ENCODE data around the gene RNF224. TPM values are rescaled to one million over a fixed set of nuclear protein-coding genes. Genes with fewer than 3 reads are reported as not detected.

The RNF224 gene
- total and polyA plus RNA-seq, 2 of the 13 experiments (the other 11 are each of a cell fraction or from before 2014, with no cell fraction given) = 0.09 TPM; not detected in 1

DNA sequence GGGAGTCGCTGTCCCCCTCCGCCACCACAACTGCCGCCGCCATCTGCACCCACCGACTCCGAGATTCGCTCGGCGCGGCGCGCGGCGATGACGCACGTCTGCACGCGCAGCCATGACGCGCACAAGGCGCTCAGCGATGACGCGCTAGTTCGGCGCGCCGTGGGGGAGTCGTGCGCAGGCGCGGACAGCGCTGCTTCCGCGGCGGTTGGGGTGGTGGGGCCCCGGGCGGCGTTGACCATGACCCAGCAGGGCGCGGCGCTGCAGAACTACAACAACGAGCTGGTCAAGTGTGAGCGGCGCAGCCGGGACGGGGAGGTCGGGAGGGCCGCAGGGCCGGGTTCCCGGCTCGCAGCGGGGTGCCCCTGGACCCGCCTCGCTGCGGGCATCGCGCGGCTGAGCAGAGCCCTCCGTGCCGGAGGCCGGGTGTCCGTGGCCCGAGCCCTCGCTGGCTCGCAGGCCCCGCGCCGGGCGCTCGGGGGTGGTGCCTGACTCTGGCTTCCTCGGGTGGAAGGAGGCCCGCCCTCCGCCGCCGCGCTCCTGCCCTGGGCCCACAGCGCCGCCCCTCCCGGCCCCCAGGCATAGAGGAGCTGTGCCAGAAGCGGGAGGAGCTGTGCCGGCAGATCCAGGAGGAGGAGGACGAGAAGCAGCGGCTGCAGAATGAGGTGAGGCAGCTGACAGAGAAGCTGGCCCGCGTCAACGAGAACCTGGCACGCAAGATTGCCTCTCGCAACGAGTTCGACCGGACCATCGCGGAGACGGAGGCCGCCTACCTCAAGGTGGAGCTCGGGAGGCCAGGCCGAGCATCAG lies 38.6 kb upstream of the RNF224 start, which contains the start of the genes ANAPC2 and SSNA1 (continued):
- TF ChIP-seq, protein P1, sequence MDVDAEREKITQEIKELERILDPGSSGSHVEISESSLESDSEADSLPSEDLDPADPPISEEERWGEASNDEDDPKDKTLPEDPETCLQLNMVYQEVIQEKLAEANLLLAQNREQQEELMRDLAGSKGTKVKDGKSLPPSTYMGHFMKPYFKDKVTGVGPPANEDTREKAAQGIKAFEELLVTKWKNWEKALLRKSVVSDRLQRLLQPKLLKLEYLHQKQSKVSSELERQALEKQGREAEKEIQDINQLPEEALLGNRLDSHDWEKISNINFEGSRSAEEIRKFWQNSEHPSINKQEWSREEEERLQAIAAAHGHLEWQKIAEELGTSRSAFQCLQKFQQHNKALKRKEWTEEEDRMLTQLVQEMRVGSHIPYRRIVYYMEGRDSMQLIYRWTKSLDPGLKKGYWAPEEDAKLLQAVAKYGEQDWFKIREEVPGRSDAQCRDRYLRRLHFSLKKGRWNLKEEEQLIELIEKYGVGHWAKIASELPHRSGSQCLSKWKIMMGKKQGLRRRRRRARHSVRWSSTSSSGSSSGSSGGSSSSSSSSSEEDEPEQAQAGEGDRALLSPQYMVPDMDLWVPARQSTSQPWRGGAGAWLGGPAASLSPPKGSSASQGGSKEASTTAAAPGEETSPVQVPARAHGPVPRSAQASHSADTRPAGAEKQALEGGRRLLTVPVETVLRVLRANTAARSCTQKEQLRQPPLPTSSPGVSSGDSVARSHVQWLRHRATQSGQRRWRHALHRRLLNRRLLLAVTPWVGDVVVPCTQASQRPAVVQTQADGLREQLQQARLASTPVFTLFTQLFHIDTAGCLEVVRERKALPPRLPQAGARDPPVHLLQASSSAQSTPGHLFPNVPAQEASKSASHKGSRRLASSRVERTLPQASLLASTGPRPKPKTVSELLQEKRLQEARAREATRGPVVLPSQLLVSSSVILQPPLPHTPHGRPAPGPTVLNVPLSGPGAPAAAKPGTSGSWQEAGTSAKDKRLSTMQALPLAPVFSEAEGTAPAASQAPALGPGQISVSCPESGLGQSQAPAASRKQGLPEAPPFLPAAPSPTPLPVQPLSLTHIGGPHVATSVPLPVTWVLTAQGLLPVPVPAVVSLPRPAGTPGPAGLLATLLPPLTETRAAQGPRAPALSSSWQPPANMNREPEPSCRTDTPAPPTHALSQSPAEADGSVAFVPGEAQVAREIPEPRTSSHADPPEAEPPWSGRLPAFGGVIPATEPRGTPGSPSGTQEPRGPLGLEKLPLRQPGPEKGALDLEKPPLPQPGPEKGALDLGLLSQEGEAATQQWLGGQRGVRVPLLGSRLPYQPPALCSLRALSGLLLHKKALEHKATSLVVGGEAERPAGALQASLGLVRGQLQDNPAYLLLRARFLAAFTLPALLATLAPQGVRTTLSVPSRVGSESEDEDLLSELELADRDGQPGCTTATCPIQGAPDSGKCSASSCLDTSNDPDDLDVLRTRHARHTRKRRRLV (CRISPR knock-in tag; IDR thresholded peaks at IDR 0.05) = no peak
- TF ChIP-seq ZNF441 (CRISPR knock-in tag; IDR thresholded peaks at IDR 0.05; ENCODE audit: borderline replicate concordance) = peak; percentile 44; the same call in 1 of the 2 replicates
- TF ChIP-seq NFE2L2 (IDR thresholded peaks at IDR 0.05; ENCODE audit: low read length) = no peak
- peak; percentile 20; the same call in 1 of the 2 replicates for TF ChIP-seq SP5 (CRISPR knock-in tag; IDR thresholded peaks at IDR 0.05; ENCODE audit: borderline replicate concordance, low read depth)
- TF ChIP-seq, protein P2, sequence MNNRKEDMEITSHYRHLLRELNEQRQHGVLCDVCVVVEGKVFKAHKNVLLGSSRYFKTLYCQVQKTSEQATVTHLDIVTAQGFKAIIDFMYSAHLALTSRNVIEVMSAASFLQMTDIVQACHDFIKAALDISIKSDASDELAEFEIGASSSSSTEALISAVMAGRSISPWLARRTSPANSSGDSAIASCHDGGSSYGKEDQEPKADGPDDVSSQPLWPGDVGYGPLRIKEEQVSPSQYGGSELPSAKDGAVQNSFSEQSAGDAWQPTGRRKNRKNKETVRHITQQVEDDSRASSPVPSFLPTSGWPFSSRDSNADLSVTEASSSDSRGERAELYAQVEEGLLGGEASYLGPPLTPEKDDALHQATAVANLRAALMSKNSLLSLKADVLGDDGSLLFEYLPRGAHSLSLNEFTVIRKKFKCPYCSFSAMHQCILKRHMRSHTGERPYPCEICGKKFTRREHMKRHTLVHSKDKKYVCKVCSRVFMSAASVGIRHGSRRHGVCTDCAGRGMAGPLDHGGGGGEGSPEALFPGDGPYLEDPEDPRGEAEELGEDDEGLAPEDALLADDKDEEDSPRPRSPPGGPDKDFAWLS (CRISPR knock-in tag; IDR thresholded peaks at IDR 0.05; ENCODE audit: borderline replicate concordance) = no peak
- TF ChIP-seq, protein P3, sequence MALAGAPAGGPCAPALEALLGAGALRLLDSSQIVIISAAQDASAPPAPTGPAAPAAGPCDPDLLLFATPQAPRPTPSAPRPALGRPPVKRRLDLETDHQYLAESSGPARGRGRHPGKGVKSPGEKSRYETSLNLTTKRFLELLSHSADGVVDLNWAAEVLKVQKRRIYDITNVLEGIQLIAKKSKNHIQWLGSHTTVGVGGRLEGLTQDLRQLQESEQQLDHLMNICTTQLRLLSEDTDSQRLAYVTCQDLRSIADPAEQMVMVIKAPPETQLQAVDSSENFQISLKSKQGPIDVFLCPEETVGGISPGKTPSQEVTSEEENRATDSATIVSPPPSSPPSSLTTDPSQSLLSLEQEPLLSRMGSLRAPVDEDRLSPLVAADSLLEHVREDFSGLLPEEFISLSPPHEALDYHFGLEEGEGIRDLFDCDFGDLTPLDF (CRISPR knock-in tag; IDR thresholded peaks at IDR 0.05) = peak; percentile 66; the same call in 1 of the 2 replicates
- TF ChIP-seq RARA (CRISPR knock-in tag; IDR thresholded peaks at IDR 0.05) = peak; percentile 69
- TF ChIP-seq RBFOX2 (IDR thresholded peaks at IDR 0.05; ENCODE audit: low read depth, low read length) = peak; percentile 93
- TF ChIP-seq TARDBP (CRISPR knock-in tag; IDR thresholded peaks at IDR 0.05) = peak; percentile 97
- peak; percentile 72 for TF ChIP-seq POLR2AphosphoS5 (IDR thresholded peaks at IDR 0.05; ENCODE audit: low read depth, low read length)
- TF ChIP-seq, protein P4, sequence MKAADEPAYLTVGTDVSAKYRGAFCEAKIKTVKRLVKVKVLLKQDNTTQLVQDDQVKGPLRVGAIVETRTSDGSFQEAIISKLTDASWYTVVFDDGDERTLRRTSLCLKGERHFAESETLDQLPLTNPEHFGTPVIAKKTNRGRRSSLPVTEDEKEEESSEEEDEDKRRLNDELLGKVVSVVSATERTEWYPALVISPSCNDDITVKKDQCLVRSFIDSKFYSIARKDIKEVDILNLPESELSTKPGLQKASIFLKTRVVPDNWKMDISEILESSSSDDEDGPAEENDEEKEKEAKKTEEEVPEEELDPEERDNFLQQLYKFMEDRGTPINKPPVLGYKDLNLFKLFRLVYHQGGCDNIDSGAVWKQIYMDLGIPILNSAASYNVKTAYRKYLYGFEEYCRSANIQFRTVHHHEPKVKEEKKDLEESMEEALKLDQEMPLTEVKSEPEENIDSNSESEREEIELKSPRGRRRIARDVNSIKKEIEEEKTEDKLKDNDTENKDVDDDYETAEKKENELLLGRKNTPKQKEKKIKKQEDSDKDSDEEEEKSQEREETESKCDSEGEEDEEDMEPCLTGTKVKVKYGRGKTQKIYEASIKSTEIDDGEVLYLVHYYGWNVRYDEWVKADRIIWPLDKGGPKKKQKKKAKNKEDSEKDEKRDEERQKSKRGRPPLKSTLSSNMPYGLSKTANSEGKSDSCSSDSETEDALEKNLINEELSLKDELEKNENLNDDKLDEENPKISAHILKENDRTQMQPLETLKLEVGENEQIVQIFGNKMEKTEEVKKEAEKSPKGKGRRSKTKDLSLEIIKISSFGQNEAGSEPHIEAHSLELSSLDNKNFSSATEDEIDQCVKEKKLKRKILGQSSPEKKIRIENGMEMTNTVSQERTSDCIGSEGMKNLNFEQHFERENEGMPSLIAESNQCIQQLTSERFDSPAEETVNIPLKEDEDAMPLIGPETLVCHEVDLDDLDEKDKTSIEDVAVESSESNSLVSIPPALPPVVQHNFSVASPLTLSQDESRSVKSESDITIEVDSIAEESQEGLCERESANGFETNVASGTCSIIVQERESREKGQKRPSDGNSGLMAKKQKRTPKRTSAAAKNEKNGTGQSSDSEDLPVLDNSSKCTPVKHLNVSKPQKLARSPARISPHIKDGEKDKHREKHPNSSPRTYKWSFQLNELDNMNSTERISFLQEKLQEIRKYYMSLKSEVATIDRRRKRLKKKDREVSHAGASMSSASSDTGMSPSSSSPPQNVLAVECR (CRISPR knock-in tag; IDR thresholded peaks at IDR 0.05; ENCODE audit: borderline replicate concordance) = peak; percentile 98
- TF ChIP-seq LRRFIP1 (CRISPR knock-in tag; conservative IDR thresholded peaks at IDR 0.05) = no peak
